Adrenal gland (tissue), 12 donors: ENCODE measurements around the gene ACVR1C. TPM values are rescaled to one million over a fixed set of nuclear protein-coding genes. Genes with fewer than 3 reads are reported as not detected.

Source experiments
- DNase-seq, 7 donors: peaks; one replicate each; pipeline ENCODE4 v3.0.0-alpha.2; 2019 to 2020
- H3K27ac ChIP-seq, 5 donors: fragments of 200-600 bp; sonication (generic) in 4 of 5; 1 replicate in 3 of 5; 2 replicates in 2 of 5; pipeline versions ENCODE4 v1.5.1 to v1.8.0; 2016 to 2020; ENCODE audit warnings: mild to moderate bottlenecking in 1 of 5
- H3K27me3 ChIP-seq: fragments of 200-600 bp; 2 replicates; pipeline ENCODE4 v1.8.0; 2021
- H3K36me3 ChIP-seq, 2 donors: fragments of 200-600 bp; replicated peaks in 1 of 2; 1 replicate in 1 of 2; 2 replicates in 1 of 2; pipeline versions ENCODE4 v1.5.1 to v1.8.0; 2018 to 2022
- H3K4me1 ChIP-seq, 2 donors: fragments of 200-600 bp; replicated peaks in 1 of 2; 1 replicate in 1 of 2; 2 replicates in 1 of 2; pipeline versions ENCODE4 v1.5.1 to v1.8.0; 2018 to 2021
- H3K4me3 ChIP-seq, 4 donors: fragments of 200-600 bp; sonication (generic) in 3 of 4; one replicate each; pipeline ENCODE4 v1.5.1; 2016 to 2018
- H3K9me3 ChIP-seq, 3 donors: fragments of 200-600 bp; sonication (generic) in 1 of 3; replicated peaks in 1 of 3; 1 replicate in 2 of 3; 2 replicates in 1 of 3; pipeline versions ENCODE4 v1.5.1 to v1.8.0; 2016 to 2021
- POLR2A ChIP-seq, 2 donors: fragments of 450-650 bp; IDR thresholded peaks; one replicate each; pipeline ENCODE4 v1.6.1; 2017; ENCODE audit warnings: antibody characterized with exemption in 2 of 2, mild to moderate bottlenecking in 2 of 2, moderate library complexity in 1 of 2
- WGBS, 4 donors: extraction: QIAGEN DNeasy Blood & Tissue Kit in 2 of 4; methylation state at CpG; one replicate each; pipeline versions ENCODE4 v1.1.5 to v1.1.7; 2013 to 2017; 5-methylcytosine and 5-hydroxymethylcytosine counted together
- intact Hi-C, 2 donors: fragments of 100-400 bp; cut with DNase I; formaldehyde crosslinking; loops; one replicate each; pipeline versions ENCODE4 v1.14.1 to v1.15.0; 2022 to 2023
- polyA plus RNA-seq, 3 donors: library from polyadenylated mRNA; stranded (reverse); fragments of 200-250 nt in 2 of 3; fragments of 350-450 nt in 1 of 3; fragmentation: Illumina TruSeq in 1 of 3; extraction: RNeasy Lipid Tissue Mini Kit (QIAGEN cat#74804) in 1 of 3; gene quantifications; one replicate each; pipeline ENCODE4 v1.2.3, GENCODE V29; 2013 to 2014
- total RNA-seq, 9 donors: library from RNA; depleted of rRNA in 4 of 9; stranded (reverse); fragments of >200 nt in 4 of 9; fragments of 120-200 nt in 1 of 9; fragmentation: NEBNext Ultra II Directional in 1 of 9; extraction: Animal tissue kit (Norgen Biotek cat#: 25700) in 1 of 9; gene quantifications; one replicate each; pipeline versions ENCODE4 v1.1.0 to v1.2.4, GENCODE V29; 2013 to 2023
- TF ChIP-seq, protein P1 (sequence below), 6 experiments: fragments of 450-650 bp in 4 of 6; fragments of 200-600 bp in 2 of 6; sonication (generic) in 1 of 6; IDR thresholded peaks; 1 replicate in 5 of 6; 2 replicates in 1 of 6; pipeline versions ENCODE4 v1.5.1 to v1.8.0; 2016 to 2021; ENCODE audit warnings: antibody characterized with exemption in 6 of 6, mild to moderate bottlenecking in 2 of 6, moderate library complexity in 1 of 6
- donor health status: healthy with polysubstance abuse.
- donor health status: Bipolar disorder and iron deficiency.
- donor health status: DM: yes; HTN: yes; CAD: no.
- donor health status: DM: no; HTN: no; CAD: no.
- donor health status: DM: no; HTN: no; CAD: no.
- donor health status: DM: yes; HTN: yes; CAD: no.

The ACVR1C gene
- total and polyA plus RNA-seq, 12 donors, result 0.18 to 4.8 (median 1.0) TPM; not detected in 2

DNA sequence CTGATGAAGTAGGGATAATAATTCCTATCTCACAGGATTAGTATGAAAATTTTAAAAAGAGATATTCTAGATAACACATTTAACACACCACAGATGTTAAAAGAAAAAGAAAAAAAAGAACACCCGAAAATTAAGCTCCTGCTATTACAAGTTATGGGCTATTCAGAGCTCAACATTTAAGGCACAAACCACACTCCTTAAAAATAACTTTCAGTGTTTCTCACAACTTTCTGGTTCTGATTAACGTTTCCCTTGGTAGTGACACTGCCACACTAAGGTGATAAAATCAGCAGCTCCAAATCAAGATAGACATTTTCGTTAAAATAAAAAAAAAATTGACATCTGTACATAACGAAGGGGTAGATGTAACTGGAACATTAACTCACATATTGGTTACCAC is 26.9 kb downstream of the ACVR1C start:
- intact Hi-C loops, result no loop called here
- no peak overlapping the region for H3K27ac ChIP-seq
- no peak for TF ChIP-seq POLR2A (IDR thresholded peaks at IDR 0.05)
- TF ChIP-seq, protein P1, sequence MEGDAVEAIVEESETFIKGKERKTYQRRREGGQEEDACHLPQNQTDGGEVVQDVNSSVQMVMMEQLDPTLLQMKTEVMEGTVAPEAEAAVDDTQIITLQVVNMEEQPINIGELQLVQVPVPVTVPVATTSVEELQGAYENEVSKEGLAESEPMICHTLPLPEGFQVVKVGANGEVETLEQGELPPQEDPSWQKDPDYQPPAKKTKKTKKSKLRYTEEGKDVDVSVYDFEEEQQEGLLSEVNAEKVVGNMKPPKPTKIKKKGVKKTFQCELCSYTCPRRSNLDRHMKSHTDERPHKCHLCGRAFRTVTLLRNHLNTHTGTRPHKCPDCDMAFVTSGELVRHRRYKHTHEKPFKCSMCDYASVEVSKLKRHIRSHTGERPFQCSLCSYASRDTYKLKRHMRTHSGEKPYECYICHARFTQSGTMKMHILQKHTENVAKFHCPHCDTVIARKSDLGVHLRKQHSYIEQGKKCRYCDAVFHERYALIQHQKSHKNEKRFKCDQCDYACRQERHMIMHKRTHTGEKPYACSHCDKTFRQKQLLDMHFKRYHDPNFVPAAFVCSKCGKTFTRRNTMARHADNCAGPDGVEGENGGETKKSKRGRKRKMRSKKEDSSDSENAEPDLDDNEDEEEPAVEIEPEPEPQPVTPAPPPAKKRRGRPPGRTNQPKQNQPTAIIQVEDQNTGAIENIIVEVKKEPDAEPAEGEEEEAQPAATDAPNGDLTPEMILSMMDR (IDR thresholded peaks at IDR 0.05), result no peak
- no peak for DNase-seq
- WGBS, 4 donors, result 60 to 69% (median 63%) methylated on average over 4 of the region's 4 CpGs
- no peaks in the 10 kb centered on the region for H3K9me3 ChIP-seq
- H3K36me3 ChIP-seq, result no peaks in the 10 kb centered on the region
- H3K4me3 ChIP-seq, result no peak overlapping the region
- H3K27me3 ChIP-seq, result no peaks in the 10 kb centered on the region
- H3K4me1 ChIP-seq, result no peaks in the 10 kb centered on the region

DNA sequence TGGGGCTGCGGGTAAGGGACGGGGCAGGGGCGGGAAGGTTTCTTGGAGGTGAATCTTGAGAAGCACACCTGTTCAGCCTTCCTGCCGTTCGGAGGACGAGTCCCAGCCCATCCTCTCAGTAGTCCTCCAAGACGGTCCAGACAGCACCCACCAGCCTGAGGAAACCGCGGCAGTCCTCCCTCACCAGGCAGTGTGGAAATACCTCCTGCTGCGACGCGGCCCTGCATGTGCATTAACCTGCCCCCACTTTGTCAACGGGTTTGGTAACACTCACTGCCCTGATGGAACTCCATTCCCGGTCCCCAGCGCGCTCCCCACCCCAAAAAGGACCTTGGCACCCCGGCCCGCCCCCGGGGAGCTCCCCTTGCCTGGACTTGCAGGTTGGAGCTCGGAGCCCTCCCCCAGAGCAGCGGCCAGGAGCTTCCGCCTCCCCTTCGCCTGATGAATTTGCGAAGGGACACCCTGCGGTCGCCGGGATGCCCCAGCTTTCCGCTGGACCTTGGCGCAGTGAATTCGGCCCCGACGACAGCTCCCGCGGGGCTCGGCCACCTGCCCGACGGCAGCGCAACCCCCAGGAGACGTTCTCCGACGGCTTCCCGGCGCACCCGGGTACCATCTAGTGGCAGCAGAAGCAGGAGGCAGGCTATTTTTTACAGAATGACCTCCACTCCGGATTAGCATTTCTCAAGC is 31.5 kb downstream of the ACVR1C start:
- H3K36me3 ChIP-seq, result no peaks in the 10 kb centered on the region
- no peak overlapping the region for H3K27ac ChIP-seq
- H3K27me3 ChIP-seq, result no peaks in the 10 kb centered on the region
- no peaks in the 10 kb centered on the region for H3K4me1 ChIP-seq
- TF ChIP-seq POLR2A (IDR thresholded peaks at IDR 0.05), result no peak
- TF ChIP-seq, protein P1 (IDR thresholded peaks at IDR 0.05), result peak in 4 of 6 experiments; percentile 14 to 38 (median 20)
- 22 to 70% (median 29%) methylated on average over 6 to 45 of the region's 45 CpGs for WGBS, 4 donors
- DNase-seq, result peak in 3 of 7 donors; percentile 2 to 57 (median 11)
- no peaks in the 10 kb centered on the region for H3K9me3 ChIP-seq
- intact Hi-C loops, result no loop called here
- no peak overlapping the region for H3K4me3 ChIP-seq

DNA sequence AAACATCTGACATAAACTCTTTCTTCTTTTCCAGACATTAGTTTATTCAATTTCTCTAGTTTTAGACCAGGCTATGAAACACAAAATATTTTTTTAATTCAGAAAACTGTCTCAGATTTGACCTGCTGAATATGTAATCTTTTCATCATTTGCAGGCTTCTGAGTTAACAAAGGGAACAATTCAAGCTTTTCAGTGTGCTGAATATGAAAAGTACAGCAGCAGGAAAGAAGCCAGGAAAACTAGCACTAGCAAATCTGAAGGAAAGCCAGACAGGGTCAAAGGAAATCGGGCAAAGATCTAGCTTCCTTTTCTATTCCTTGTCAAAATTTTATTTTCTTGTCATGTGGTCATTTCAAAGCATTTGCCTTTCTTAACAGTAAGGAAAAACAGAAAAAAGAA is 35.3 kb downstream of the ACVR1C start:
- intact Hi-C loops, result no loop called here

DNA sequence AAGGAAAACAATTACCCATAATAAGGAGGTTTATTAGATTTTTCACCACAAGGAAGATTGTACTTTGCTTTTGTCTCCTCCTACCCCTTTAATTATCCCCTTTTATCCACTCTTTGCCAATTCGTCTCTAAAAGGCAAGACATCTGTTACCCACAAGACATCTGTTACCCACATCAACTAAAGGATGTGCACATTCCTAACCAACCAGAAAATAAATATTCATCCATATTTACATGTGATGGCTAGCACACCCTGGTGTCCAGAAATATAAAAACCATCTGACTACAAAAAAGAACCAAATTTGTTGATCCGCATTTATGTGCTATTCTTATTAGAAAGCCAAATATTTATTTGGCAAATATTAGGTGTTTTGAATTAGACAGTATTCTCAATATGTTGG is 35.7 kb downstream of the ACVR1C start:
- DNase-seq, result no peak
- TF ChIP-seq POLR2A (IDR thresholded peaks at IDR 0.05), result no peak
- TF ChIP-seq, protein P1 (IDR thresholded peaks at IDR 0.05), result no peak
- no peaks in the 10 kb centered on the region for H3K4me1 ChIP-seq

More for the DNA sequence above, 35.3 kb downstream of the ACVR1C start:
- 11 to 24% (median 17%) methylated on average over 1 of the region's 1 CpG for WGBS, 4 donors
- Histone ChIP-seq H3K36me3 (no peaks in the 10 kb centered on the region), H3K9me3 (no peaks in the 10 kb centered on the region), H3K4me1 (no peaks in the 10 kb centered on the region), H3K4me3 (no peak overlapping the region), H3K27ac (no peak overlapping the region), H3K27me3 (no peaks in the 10 kb centered on the region)
- TF ChIP-seq, protein P1 (IDR thresholded peaks at IDR 0.05), result no peak
- TF ChIP-seq POLR2A (IDR thresholded peaks at IDR 0.05), result no peak
- DNase-seq, result no peak

More for the DNA sequence above, 35.7 kb downstream of the ACVR1C start:
- H3K27ac ChIP-seq, result no peak overlapping the region
- WGBS, 4 donors, result 49 to 56% (median 53%) methylated on average over 2 of the region's 2 CpGs
- H3K36me3 ChIP-seq, result no peaks in the 10 kb centered on the region
- no peak overlapping the region for H3K4me3 ChIP-seq
- no peaks in the 10 kb centered on the region for H3K9me3 ChIP-seq
- intact Hi-C loops, result no loop called here
- no peaks in the 10 kb centered on the region for H3K27me3 ChIP-seq
